HG02885 (cell line): ENCODE measurements around the gene SLC25A47.

Experiments
- ATAC-seq: cut with Tn5 transposase; IDR thresholded peaks from one replicate; pipeline ENCODE4 v1.9.1; 2021; ENCODE audit warnings: mild to moderate bottlenecking; ENCODE audit not compliant: unreplicated experiment, poor library complexity

The SLC25A47 gene

GRCh38 chr14:100371773-100372172 is 48.6 kb downstream of the SLC25A47 start:
- no peak for ATAC-seq

GRCh38 chr14:100372357-100373048 is 49.4 kb downstream of the SLC25A47 start:
- ATAC-seq: no peak

GRCh38 chr14:100374270-100374669 is 51.1 kb downstream of the SLC25A47 start:
- no peak for ATAC-seq

GRCh38 chr14:100374876-100375265 is 51.7 kb downstream of the SLC25A47 start:
- no peak for ATAC-seq

GRCh38 chr14:100375266-100375962 is 52.3 kb downstream of the SLC25A47 start:
- ATAC-seq: peak; percentile 49

- peak; percentile 81 for ATAC-seq
Measured at GRCh38 chr14:100375963-100376735, 53.0 kb downstream of the SLC25A47 start, which contains the start of gene WDR25. WDR25 (plus strand) TSS chr14:100376485.

- no peak for ATAC-seq
Measured at GRCh38 chr14:100376751-100377171, 53.6 kb downstream of the SLC25A47 start.
